CD4-positive, CD25-positive, alpha-beta regulatory T cell (primary cell): ENCODE results near the gene GAA. TPM values are rescaled to one million over a fixed set of nuclear protein-coding genes. Genes with fewer than 3 reads are reported as not detected.
A peak's percentile ranks its signal among the peaks of the same experiment; 100 is the strongest.

Source experiments
- ATAC-seq, 2 donors: fragments of 150-1000 bp; cut with Tn5 transposase; one replicate each; pipeline ENCODE4 v1.10.0; 2021; ENCODE audit warnings: low read depth in 2 of 2, moderate number of reproducible peaks in 2 of 2, moderate library complexity in 1 of 2
- DNase-seq, 3 donors: peaks; one replicate each; pipeline versions ENCODE4 v3.0.0 to v3.0.0-alpha.2; 2012 to 2022; ENCODE audit warnings: mixed read lengths in 1 of 3
- H3K27ac ChIP-seq: one replicate; pipeline ENCODE4 v1.7.0; 2013; ENCODE audit warnings: mild to moderate bottlenecking, low read length; ENCODE audit not compliant: insufficient read depth, poor library complexity, severe bottlenecking
- H3K27me3 ChIP-seq: one replicate; pipeline ENCODE4 v1.7.0; 2013; ENCODE audit warnings: low read length; ENCODE audit not compliant: control insufficient read depth, insufficient read depth
- H3K36me3 ChIP-seq: one replicate; pipeline ENCODE4 v1.7.0; 2013; ENCODE audit warnings: mild to moderate bottlenecking, low read length, moderate library complexity; ENCODE audit not compliant: control insufficient read depth, insufficient read depth
- H3K4me1 ChIP-seq: 2 replicates; pipeline ENCODE4 v1.7.0; 2013; ENCODE audit warnings: mild to moderate bottlenecking, low read length; ENCODE audit not compliant: insufficient read depth, control insufficient read depth, poor library complexity, severe bottlenecking
- H3K4me3 ChIP-seq: one replicate; pipeline ENCODE4 v1.7.0; 2013; ENCODE audit warnings: low read depth, mild to moderate bottlenecking, low read length, moderate library complexity
- H3K9me3 ChIP-seq, 2 experiments: 1 replicate in 1 of 2; 2 replicates in 1 of 2; pipeline ENCODE4 v1.7.0; 2013; ENCODE audit warnings: low read length in 2 of 2, mild to moderate bottlenecking in 1 of 2, moderate library complexity in 1 of 2; ENCODE audit not compliant: control insufficient read depth in 2 of 2
- H3K27ac Mint-ChIP-seq, 3 donors: one replicate each; pipeline ENCODE4 v1.8.0; 2020 to 2022; ENCODE audit warnings: mild to moderate bottlenecking in 3 of 3, mixed read lengths in 3 of 3, moderate library complexity in 2 of 3
- H3K27me3 Mint-ChIP-seq: one replicate; pipeline ENCODE4 v1.8.0; 2022; ENCODE audit warnings: mild to moderate bottlenecking, mixed read lengths
- H3K36me3 Mint-ChIP-seq: one replicate; pipeline ENCODE4 v1.8.0; 2020; ENCODE audit warnings: mixed read lengths
- H3K4me1 Mint-ChIP-seq, 4 donors: one replicate each; pipeline ENCODE4 v1.8.0; 2020 to 2022; ENCODE audit warnings: mixed read lengths in 4 of 4, mild to moderate bottlenecking in 1 of 4
- H3K4me3 Mint-ChIP-seq, 4 donors: one replicate each; pipeline ENCODE4 v1.8.0; 2020 to 2022; ENCODE audit warnings: mild to moderate bottlenecking in 4 of 4, mixed read lengths in 4 of 4, moderate library complexity in 3 of 4
- H3K9me3 Mint-ChIP-seq, 7 donors: one replicate each; pipeline ENCODE4 v1.8.0; 2020 to 2022; ENCODE audit warnings: mixed read lengths in 7 of 7, mild to moderate bottlenecking in 3 of 7, moderate library complexity in 2 of 7
- polyA plus RNA-seq, 4 donors: library from polyadenylated mRNA; unstranded; fragments of 300-500 nt; fragmentation: Illumina TruSeq; gene quantifications; one replicate each; pipeline ENCODE4 v1.2.3, GENCODE V29; 2021
- total RNA-seq: library from RNA; stranded (reverse); gene quantifications from one replicate; pipeline ENCODE4 v1.2.3, GENCODE V29; 2022

The GAA gene
- total and polyA plus RNA-seq, 5 donors from 2014 or later = 9.8 to 22.0 (median 11.6) TPM

GRCh38 chr17:80110927-80111701, 9.7 kb downstream of the GAA start:
- Mint-ChIP-seq H3K4me3 (no peak overlapping the region), H3K4me1 (no peaks in the 10 kb centered on the region), H3K27ac (no peak overlapping the region), H3K27me3 (no peaks in the 10 kb centered on the region), H3K36me3 (peaks cover 3% of the 10 kb centered on the region), H3K9me3 (peaks cover 0 to 7% (median 0%) of the 10 kb centered on the region in 7 donors)
- no peaks in the 10 kb centered on the region for H3K4me1 ChIP-seq
- ATAC-seq = no peak
- no peak overlapping the region for H3K4me3 ChIP-seq
- no peak for DNase-seq
- no peak overlapping the region for H3K27ac ChIP-seq
- no peaks in the 10 kb centered on the region for H3K36me3 ChIP-seq
- H3K27me3 ChIP-seq = no peaks in the 10 kb centered on the region
- H3K9me3 ChIP-seq = no peaks in the 10 kb centered on the region

GRCh38 chr17:80111702-80112470, 10.5 kb downstream of the GAA start:
- Mint-ChIP-seq H3K9me3 (peaks cover 0 to 7% (median 0%) of the 10 kb centered on the region in 7 donors), H3K4me3 (no peak overlapping the region), H3K27ac (no peak overlapping the region), H3K27me3 (no peaks in the 10 kb centered on the region), H3K36me3 (peaks cover 7% of the 10 kb centered on the region), H3K4me1 (no peaks in the 10 kb centered on the region)
- no peaks in the 10 kb centered on the region for H3K27me3 ChIP-seq
- no peaks in the 10 kb centered on the region for H3K9me3 ChIP-seq
- H3K4me1 ChIP-seq = no peaks in the 10 kb centered on the region
- H3K4me3 ChIP-seq = no peak overlapping the region
- ATAC-seq = no peak
- no peak overlapping the region for H3K27ac ChIP-seq
- no peak for DNase-seq
- H3K36me3 ChIP-seq = no peaks in the 10 kb centered on the region

- H3K27me3 ChIP-seq = no peaks in the 10 kb centered on the region
- Mint-ChIP-seq H3K27ac (no peak overlapping the region), H3K9me3 (peaks cover 0 to 7% (median 0%) of the 10 kb centered on the region in 7 donors), H3K27me3 (no peaks in the 10 kb centered on the region), H3K4me1 (no peaks in the 10 kb centered on the region), H3K4me3 (no peak overlapping the region), H3K36me3 (peaks cover 7% of the 10 kb centered on the region)
- H3K36me3 ChIP-seq = no peaks in the 10 kb centered on the region
- H3K27ac ChIP-seq = no peak overlapping the region
- H3K9me3 ChIP-seq = no peaks in the 10 kb centered on the region
- H3K4me1 ChIP-seq = no peaks in the 10 kb centered on the region
- DNase-seq = no peak
- no peak overlapping the region for H3K4me3 ChIP-seq
- no peak for ATAC-seq
These were observed 11.2 kb downstream of the GAA start for GRCh38 chr17:80112471-80113032.

- no peak overlapping the region for H3K4me3 ChIP-seq
- peaks cover 0 to 7% (median 0%) of the 10 kb centered on the region in 7 donors for H3K9me3 Mint-ChIP-seq
- H3K27me3 Mint-ChIP-seq = no peaks in the 10 kb centered on the region
- H3K4me1 ChIP-seq = no peaks in the 10 kb centered on the region
- H3K36me3 Mint-ChIP-seq = peaks cover 7% of the 10 kb centered on the region
- H3K27ac ChIP-seq = no peak overlapping the region
- DNase-seq (no peak), ATAC-seq (no peak)
- no peak overlapping the region for H3K4me3 Mint-ChIP-seq
- no peak overlapping the region for H3K27ac Mint-ChIP-seq
- no peaks in the 10 kb centered on the region for H3K4me1 Mint-ChIP-seq
- no peaks in the 10 kb centered on the region for H3K36me3 ChIP-seq
- no peaks in the 10 kb centered on the region for H3K9me3 ChIP-seq
- H3K27me3 ChIP-seq = no peaks in the 10 kb centered on the region
These were observed 11.7 kb downstream of the GAA start for GRCh38 chr17:80113033-80113484.

GRCh38 chr17:80114758-80115157, 13.4 kb downstream of the GAA start:
- Histone ChIP-seq H3K27ac (no peak overlapping the region), H3K36me3 (no peaks in the 10 kb centered on the region)

GRCh38 chr17:80115159-80115558, 13.8 kb downstream of the GAA start:
- no peaks in the 10 kb centered on the region for H3K9me3 ChIP-seq

More at GRCh38 chr17:80114758-80115157, 13.4 kb downstream of the GAA start:
- DNase-seq = no peak
- no peak for ATAC-seq
- H3K9me3 Mint-ChIP-seq = peaks cover 0 to 7% (median 0%) of the 10 kb centered on the region in 7 donors
- Histone ChIP-seq H3K9me3 (no peaks in the 10 kb centered on the region), H3K4me3 (no peak overlapping the region), H3K4me1 (no peaks in the 10 kb centered on the region), H3K27me3 (no peaks in the 10 kb centered on the region)
- peaks cover 7% of the 10 kb centered on the region for H3K36me3 Mint-ChIP-seq
- H3K4me3 Mint-ChIP-seq = no peak overlapping the region
- H3K27ac Mint-ChIP-seq = peak overlapping the region in 1 of 3 donors; percentile 14
- H3K4me1 Mint-ChIP-seq = no peaks in the 10 kb centered on the region
- no peaks in the 10 kb centered on the region for H3K27me3 Mint-ChIP-seq

GRCh38 chr17:80116276-80116920, 15.0 kb downstream of the GAA start:
- DNase-seq (no peak), ATAC-seq (no peak)
- H3K4me3 ChIP-seq = no peak overlapping the region
- no peaks in the 10 kb centered on the region for H3K4me1 ChIP-seq
- no peak overlapping the region for H3K27ac ChIP-seq
- H3K4me1 Mint-ChIP-seq = no peaks in the 10 kb centered on the region
- peaks cover 0 to 7% (median 0%) of the 10 kb centered on the region in 7 donors for H3K9me3 Mint-ChIP-seq
- H3K36me3 Mint-ChIP-seq = peaks cover 7% of the 10 kb centered on the region
- no peak overlapping the region for H3K27ac Mint-ChIP-seq
- H3K27me3 ChIP-seq = no peaks in the 10 kb centered on the region
- H3K27me3 Mint-ChIP-seq = no peaks in the 10 kb centered on the region
- H3K4me3 Mint-ChIP-seq = no peak overlapping the region
- no peaks in the 10 kb centered on the region for H3K36me3 ChIP-seq
- no peaks in the 10 kb centered on the region for H3K9me3 ChIP-seq

More at GRCh38 chr17:80115159-80115558, 13.8 kb downstream of the GAA start:
- H3K27me3 Mint-ChIP-seq = no peaks in the 10 kb centered on the region
- Histone ChIP-seq H3K4me1 (no peaks in the 10 kb centered on the region), H3K36me3 (no peaks in the 10 kb centered on the region), H3K27me3 (no peaks in the 10 kb centered on the region), H3K4me3 (no peak overlapping the region), H3K27ac (no peak overlapping the region)
- peaks cover 7% of the 10 kb centered on the region for H3K36me3 Mint-ChIP-seq
- no peak overlapping the region for H3K4me3 Mint-ChIP-seq
- ATAC-seq = no peak
- H3K27ac Mint-ChIP-seq = peak overlapping the region in 1 of 3 donors; percentile 14
- peaks cover 0 to 7% (median 0%) of the 10 kb centered on the region in 7 donors for H3K9me3 Mint-ChIP-seq
- H3K4me1 Mint-ChIP-seq = no peaks in the 10 kb centered on the region
- no peak for DNase-seq
